Measurements from ENCODE around the gene C9orf50.

DNA sequence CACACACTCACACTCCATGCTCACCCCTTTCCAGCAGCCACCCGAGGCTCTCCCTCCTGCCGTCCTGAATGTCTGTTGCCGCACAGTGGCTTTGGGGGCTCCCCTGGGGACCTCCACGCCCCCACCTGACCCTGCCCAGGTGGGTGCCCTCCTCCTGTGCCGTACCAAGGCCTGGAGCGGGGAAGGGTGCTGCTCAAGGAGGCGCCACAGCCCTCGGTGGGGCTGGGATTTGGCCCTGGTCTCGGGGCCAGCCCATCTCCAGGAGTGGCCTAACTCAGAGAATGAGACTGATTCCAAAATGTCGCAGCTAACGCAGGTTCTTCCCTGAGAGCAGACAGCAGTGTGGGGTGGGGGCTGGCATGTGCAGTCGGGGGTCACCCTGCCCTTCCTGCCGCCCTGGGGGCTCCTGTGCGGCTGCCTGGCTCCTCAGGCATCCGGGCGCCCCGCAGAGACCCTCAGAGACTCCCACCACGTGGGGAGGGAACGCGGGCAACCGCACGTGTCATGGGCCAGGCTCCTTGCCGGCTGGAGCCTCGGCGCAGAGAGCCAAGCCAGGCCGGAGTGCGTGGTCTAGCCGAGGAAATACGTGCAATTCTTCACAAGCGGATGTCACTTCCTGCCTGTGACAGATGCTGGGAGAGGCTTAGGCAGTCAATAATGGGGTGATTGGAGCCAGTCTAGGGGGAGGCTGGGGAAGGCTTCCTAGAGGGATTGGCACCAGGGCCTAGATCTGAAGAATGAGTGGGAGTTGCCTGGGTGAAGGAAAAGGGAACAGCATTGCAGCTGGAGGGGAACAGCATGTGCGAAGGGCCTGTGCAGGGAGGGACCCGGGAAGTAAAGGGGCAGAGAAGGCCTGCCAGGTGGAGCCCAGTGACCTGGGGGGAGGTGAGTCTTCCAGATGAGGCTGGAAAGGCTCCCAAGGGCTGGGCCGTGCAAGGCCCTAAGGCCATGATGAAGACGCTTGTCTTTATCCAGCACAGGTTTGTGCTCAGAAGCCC, 44.1 kb downstream of the C9orf50 start:
- no peak for TF ChIP-seq POLR2AphosphoS5 (IDR thresholded peaks at IDR 0.05; ENCODE audit: low read depth)
- TF ChIP-seq, protein P1, sequence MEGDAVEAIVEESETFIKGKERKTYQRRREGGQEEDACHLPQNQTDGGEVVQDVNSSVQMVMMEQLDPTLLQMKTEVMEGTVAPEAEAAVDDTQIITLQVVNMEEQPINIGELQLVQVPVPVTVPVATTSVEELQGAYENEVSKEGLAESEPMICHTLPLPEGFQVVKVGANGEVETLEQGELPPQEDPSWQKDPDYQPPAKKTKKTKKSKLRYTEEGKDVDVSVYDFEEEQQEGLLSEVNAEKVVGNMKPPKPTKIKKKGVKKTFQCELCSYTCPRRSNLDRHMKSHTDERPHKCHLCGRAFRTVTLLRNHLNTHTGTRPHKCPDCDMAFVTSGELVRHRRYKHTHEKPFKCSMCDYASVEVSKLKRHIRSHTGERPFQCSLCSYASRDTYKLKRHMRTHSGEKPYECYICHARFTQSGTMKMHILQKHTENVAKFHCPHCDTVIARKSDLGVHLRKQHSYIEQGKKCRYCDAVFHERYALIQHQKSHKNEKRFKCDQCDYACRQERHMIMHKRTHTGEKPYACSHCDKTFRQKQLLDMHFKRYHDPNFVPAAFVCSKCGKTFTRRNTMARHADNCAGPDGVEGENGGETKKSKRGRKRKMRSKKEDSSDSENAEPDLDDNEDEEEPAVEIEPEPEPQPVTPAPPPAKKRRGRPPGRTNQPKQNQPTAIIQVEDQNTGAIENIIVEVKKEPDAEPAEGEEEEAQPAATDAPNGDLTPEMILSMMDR (conservative IDR thresholded peaks at IDR 0.05; ENCODE audit: low read depth in 2 of 2): no peak
- no peak for TF ChIP-seq EZH2 (IDR thresholded peaks at IDR 0.05; ENCODE audit: low read depth, unreplicated experiment)
- TF ChIP-seq, protein P2, sequence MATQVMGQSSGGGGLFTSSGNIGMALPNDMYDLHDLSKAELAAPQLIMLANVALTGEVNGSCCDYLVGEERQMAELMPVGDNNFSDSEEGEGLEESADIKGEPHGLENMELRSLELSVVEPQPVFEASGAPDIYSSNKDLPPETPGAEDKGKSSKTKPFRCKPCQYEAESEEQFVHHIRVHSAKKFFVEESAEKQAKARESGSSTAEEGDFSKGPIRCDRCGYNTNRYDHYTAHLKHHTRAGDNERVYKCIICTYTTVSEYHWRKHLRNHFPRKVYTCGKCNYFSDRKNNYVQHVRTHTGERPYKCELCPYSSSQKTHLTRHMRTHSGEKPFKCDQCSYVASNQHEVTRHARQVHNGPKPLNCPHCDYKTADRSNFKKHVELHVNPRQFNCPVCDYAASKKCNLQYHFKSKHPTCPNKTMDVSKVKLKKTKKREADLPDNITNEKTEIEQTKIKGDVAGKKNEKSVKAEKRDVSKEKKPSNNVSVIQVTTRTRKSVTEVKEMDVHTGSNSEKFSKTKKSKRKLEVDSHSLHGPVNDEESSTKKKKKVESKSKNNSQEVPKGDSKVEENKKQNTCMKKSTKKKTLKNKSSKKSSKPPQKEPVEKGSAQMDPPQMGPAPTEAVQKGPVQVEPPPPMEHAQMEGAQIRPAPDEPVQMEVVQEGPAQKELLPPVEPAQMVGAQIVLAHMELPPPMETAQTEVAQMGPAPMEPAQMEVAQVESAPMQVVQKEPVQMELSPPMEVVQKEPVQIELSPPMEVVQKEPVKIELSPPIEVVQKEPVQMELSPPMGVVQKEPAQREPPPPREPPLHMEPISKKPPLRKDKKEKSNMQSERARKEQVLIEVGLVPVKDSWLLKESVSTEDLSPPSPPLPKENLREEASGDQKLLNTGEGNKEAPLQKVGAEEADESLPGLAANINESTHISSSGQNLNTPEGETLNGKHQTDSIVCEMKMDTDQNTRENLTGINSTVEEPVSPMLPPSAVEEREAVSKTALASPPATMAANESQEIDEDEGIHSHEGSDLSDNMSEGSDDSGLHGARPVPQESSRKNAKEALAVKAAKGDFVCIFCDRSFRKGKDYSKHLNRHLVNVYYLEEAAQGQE (IDR thresholded peaks at IDR 0.05; ENCODE audit: unreplicated experiment): no peak
- no peak for TF ChIP-seq EZH2phosphoT487 (IDR thresholded peaks at IDR 0.05; ENCODE audit: unreplicated experiment)
- no peak for TF ChIP-seq CREB1 (CRISPR knock-in tag; IDR thresholded peaks at IDR 0.05; ENCODE audit: low read depth)
- TF ChIP-seq ZNF331 (CRISPR knock-in tag; IDR thresholded peaks at IDR 0.05; ENCODE audit: low read depth): no peak
- TF ChIP-seq, protein P3, sequence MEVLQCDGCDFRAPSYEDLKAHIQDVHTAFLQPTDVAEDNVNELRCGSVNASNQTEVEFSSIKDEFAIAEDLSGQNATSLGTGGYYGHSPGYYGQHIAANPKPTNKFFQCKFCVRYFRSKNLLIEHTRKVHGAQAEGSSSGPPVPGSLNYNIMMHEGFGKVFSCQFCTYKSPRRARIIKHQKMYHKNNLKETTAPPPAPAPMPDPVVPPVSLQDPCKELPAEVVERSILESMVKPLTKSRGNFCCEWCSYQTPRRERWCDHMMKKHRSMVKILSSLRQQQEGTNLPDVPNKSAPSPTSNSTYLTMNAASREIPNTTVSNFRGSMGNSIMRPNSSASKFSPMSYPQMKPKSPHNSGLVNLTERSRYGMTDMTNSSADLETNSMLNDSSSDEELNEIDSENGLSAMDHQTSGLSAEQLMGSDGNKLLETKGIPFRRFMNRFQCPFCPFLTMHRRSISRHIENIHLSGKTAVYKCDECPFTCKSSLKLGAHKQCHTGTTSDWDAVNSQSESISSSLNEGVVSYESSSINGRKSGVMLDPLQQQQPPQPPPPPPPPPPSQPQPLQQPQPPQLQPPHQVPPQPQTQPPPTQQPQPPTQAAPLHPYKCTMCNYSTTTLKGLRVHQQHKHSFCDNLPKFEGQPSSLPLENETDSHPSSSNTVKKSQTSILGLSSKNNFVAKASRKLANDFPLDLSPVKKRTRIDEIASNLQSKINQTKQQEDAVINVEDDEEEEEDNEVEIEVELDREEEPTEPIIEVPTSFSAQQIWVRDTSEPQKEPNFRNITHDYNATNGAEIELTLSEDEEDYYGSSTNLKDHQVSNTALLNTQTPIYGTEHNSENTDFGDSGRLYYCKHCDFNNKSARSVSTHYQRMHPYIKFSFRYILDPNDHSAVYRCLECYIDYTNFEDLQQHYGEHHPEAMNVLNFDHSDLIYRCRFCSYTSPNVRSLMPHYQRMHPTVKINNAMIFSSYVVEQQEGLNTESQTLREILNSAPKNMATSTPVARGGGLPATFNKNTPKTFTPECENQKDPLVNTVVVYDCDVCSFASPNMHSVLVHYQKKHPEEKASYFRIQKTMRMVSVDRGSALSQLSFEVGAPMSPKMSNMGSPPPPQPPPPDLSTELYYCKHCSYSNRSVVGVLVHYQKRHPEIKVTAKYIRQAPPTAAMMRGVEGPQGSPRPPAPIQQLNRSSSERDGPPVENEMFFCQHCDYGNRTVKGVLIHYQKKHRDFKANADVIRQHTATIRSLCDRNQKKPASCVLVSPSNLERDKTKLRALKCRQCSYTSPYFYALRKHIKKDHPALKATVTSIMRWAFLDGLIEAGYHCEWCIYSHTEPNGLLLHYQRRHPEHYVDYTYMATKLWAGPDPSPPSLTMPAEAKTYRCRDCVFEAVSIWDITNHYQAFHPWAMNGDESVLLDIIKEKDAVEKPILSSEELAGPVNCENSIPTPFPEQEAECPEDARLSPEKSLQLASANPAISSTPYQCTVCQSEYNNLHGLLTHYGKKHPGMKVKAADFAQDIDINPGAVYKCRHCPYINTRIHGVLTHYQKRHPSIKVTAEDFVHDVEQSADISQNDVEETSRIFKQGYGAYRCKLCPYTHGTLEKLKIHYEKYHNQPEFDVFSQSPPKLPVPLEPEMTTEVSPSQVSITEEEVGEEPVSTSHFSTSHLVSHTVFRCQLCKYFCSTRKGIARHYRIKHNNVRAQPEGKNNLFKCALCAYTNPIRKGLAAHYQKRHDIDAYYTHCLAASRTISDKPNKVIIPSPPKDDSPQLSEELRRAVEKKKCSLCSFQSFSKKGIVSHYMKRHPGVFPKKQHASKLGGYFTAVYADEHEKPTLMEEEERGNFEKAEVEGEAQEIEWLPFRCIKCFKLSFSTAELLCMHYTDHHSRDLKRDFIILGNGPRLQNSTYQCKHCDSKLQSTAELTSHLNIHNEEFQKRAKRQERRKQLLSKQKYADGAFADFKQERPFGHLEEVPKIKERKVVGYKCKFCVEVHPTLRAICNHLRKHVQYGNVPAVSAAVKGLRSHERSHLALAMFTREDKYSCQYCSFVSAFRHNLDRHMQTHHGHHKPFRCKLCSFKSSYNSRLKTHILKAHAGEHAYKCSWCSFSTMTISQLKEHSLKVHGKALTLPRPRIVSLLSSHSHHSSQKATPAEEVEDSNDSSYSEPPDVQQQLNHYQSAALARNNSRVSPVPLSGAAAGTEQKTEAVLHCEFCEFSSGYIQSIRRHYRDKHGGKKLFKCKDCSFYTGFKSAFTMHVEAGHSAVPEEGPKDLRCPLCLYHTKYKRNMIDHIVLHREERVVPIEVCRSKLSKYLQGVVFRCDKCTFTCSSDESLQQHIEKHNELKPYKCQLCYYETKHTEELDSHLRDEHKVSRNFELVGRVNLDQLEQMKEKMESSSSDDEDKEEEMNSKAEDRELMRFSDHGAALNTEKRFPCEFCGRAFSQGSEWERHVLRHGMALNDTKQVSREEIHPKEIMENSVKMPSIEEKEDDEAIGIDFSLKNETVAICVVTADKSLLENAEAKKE (CRISPR knock-in tag; IDR thresholded peaks at IDR 0.05): no peak
- TF ChIP-seq, protein P4, sequence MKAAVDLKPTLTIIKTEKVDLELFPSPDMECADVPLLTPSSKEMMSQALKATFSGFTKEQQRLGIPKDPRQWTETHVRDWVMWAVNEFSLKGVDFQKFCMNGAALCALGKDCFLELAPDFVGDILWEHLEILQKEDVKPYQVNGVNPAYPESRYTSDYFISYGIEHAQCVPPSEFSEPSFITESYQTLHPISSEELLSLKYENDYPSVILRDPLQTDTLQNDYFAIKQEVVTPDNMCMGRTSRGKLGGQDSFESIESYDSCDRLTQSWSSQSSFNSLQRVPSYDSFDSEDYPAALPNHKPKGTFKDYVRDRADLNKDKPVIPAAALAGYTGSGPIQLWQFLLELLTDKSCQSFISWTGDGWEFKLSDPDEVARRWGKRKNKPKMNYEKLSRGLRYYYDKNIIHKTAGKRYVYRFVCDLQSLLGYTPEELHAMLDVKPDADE (IDR thresholded peaks at IDR 0.05): no peak
- no peak for TF ChIP-seq ZNF114 (CRISPR knock-in tag; IDR thresholded peaks at IDR 0.05)
- no peak for TF ChIP-seq NANOG (IDR thresholded peaks at IDR 0.05; ENCODE audit: borderline replicate concordance)
- no peak for TF ChIP-seq JUNB (IDR thresholded peaks at IDR 0.05; ENCODE audit: unreplicated experiment)

Measured in GM23338 (cell line).